Measurements from ENCODE around the gene ALS2.

- no peak for TF ChIP-seq GATA2 (IDR thresholded peaks at IDR 0.05; ENCODE audit: low read depth, low read length)
- no peak for TF ChIP-seq GATA3 (IDR thresholded peaks at IDR 0.05; ENCODE audit: low read depth, low read length)
Observed at GRCh38 chr2:201828220-201828619, 47.5 kb upstream of the ALS2 start.
